ENCODE measurements around the gene WIPF3. TPM values are rescaled to one million over a fixed set of nuclear protein-coding genes. Genes with fewer than 3 reads are reported as not detected.

Gene WIPF3
- total RNA-seq, 1 donor from 2014 or later: 0.46 TPM

DNA sequence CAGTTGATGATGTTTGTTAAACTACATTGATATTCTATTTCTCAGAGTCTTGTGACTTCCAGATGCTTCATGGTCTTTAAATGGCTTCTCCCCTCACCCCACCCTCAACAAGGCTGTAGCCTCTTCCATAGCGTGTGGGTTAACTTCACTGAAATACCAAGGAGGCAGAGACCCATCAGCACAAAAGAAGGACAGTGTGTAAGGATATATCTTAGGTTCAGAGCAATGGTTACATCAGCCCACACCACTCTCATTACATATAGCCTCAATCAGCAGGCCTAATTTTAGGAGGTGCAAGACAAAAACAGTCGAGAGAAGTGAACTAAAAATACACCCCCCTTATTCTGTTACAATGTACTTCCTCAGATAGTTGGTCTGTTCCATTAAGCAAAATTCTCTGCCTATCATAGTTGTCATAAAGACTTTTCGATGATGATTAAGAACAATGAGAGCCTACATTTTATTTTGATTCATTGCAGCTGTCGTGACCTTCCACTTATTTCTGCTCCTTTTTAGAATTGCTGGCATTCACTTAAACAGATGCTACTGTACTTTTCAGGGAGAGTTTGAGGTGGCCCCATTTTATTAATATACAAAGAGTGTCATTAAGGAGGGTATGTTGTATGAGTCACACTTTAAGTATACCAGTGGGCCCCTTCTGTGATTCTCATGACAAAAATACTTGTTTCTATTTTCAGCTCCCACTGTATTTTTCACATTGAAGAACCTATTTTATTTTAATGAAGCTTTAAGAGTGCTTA lies 52.1 kb downstream of the WIPF3 start:
- no peak for DNase-seq (ENCODE audit: low read depth)
- TF ChIP-seq, protein P1, sequence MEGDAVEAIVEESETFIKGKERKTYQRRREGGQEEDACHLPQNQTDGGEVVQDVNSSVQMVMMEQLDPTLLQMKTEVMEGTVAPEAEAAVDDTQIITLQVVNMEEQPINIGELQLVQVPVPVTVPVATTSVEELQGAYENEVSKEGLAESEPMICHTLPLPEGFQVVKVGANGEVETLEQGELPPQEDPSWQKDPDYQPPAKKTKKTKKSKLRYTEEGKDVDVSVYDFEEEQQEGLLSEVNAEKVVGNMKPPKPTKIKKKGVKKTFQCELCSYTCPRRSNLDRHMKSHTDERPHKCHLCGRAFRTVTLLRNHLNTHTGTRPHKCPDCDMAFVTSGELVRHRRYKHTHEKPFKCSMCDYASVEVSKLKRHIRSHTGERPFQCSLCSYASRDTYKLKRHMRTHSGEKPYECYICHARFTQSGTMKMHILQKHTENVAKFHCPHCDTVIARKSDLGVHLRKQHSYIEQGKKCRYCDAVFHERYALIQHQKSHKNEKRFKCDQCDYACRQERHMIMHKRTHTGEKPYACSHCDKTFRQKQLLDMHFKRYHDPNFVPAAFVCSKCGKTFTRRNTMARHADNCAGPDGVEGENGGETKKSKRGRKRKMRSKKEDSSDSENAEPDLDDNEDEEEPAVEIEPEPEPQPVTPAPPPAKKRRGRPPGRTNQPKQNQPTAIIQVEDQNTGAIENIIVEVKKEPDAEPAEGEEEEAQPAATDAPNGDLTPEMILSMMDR (IDR thresholded peaks at IDR 0.05; ENCODE audit: insufficient read depth, low read length, poor library complexity, severe bottlenecking): no peak
- H3K36me3 ChIP-seq (ENCODE audit: control insufficient read depth, insufficient read depth, low read length): no peaks in the 10 kb centered on the region

GRCh38 chr7:29859104-29859503 lies 52.8 kb downstream of the WIPF3 start:
- Histone ChIP-seq H3K27me3 (ENCODE audit: control insufficient read depth, insufficient read depth, low read length) (no peaks in the 10 kb centered on the region), H3K36me3 (ENCODE audit: control insufficient read depth, insufficient read depth, low read length) (no peaks in the 10 kb centered on the region), H3K4me3 (ENCODE audit: low read depth, low read length) (no peak overlapping the region)
- DNase-seq (ENCODE audit: low read depth): no peak
- TF ChIP-seq, protein P1 (IDR thresholded peaks at IDR 0.05; ENCODE audit: insufficient read depth, low read length, poor library complexity, severe bottlenecking): no peak

More for the DNA sequence above, 52.1 kb downstream of the WIPF3 start:
- Histone ChIP-seq H3K4me3 (ENCODE audit: low read depth, low read length) (no peak overlapping the region), H3K27me3 (ENCODE audit: control insufficient read depth, insufficient read depth, low read length) (no peaks in the 10 kb centered on the region)

GRCh38 chr7:29859524-29860185 lies 53.3 kb downstream of the WIPF3 start:
- H3K27me3 ChIP-seq (ENCODE audit: control insufficient read depth, insufficient read depth, low read length): no peaks in the 10 kb centered on the region
- DNase-seq (ENCODE audit: low read depth): no peak
- no peak overlapping the region for H3K4me3 ChIP-seq (ENCODE audit: low read depth, low read length)
- TF ChIP-seq, protein P1 (IDR thresholded peaks at IDR 0.05; ENCODE audit: insufficient read depth, low read length, poor library complexity, severe bottlenecking): no peak
- no peaks in the 10 kb centered on the region for H3K36me3 ChIP-seq (ENCODE audit: control insufficient read depth, insufficient read depth, low read length)

GRCh38 chr7:29860186-29860585 lies 53.9 kb downstream of the WIPF3 start:
- H3K4me3 ChIP-seq (ENCODE audit: low read depth, low read length): no peak overlapping the region
- TF ChIP-seq, protein P1 (IDR thresholded peaks at IDR 0.05; ENCODE audit: insufficient read depth, low read length, poor library complexity, severe bottlenecking): no peak
- no peak for DNase-seq (ENCODE audit: low read depth)
- H3K27me3 ChIP-seq (ENCODE audit: control insufficient read depth, insufficient read depth, low read length): no peaks in the 10 kb centered on the region
- no peaks in the 10 kb centered on the region for H3K36me3 ChIP-seq (ENCODE audit: control insufficient read depth, insufficient read depth, low read length)

DNA sequence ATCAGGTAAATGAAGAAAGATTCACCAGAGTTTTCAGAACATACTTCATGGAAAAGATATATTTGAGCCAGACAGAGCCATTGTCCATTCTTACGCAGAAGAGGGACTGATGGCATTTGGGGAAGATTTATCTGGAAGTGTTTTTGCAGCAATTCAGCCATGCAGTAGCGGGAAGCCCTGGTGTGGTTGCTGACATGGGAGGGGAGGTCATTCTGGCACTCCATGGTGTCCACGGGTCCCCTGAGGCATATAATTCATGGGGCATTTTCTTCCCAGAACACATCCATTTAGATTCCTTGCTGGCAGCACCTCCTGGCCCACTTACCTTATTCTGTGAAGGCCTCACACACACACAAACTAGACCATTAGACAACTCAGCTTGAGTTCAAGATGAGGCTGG lies 55.6 kb downstream of the WIPF3 start:
- DNase-seq (ENCODE audit: low read depth): no peak

More for the DNA sequence above, 55.6 kb downstream of the WIPF3 start:
- Histone ChIP-seq H3K4me3 (ENCODE audit: low read depth, low read length) (no peak overlapping the region), H3K27me3 (ENCODE audit: control insufficient read depth, insufficient read depth, low read length) (no peaks in the 10 kb centered on the region), H3K36me3 (ENCODE audit: control insufficient read depth, insufficient read depth, low read length) (no peaks in the 10 kb centered on the region)
- TF ChIP-seq, protein P1 (IDR thresholded peaks at IDR 0.05; ENCODE audit: insufficient read depth, low read length, poor library complexity, severe bottlenecking): no peak
